Kidney (tissue), 14 donors: ENCODE data around the gene BCAN. TPM values are rescaled to one million over a fixed set of nuclear protein-coding genes. Genes with fewer than 3 reads are reported as not detected.

ENCODE experiments used
- DNase-seq, 5 donors: peaks; one replicate each; pipeline ENCODE4 v3.0.0-alpha.2; 2013 to 2020
- FAIRE-seq: peaks from 2 replicates; lab custom pipeline; 2012; peaks lifted over from hg19 to GRCh38; lab: Jason Lieb, UNC
- H3K27ac ChIP-seq, 2 donors: one replicate each; pipeline ENCODE4 v1.7.0; 2013; ENCODE audit warnings: low read depth in 2 of 2, low read length in 2 of 2, inconsistent platforms in 1 of 2
- H3K27me3 ChIP-seq: one replicate; pipeline ENCODE4 v1.7.1; 2013; ENCODE audit warnings: low read length, inconsistent platforms; ENCODE audit not compliant: control insufficient read depth, insufficient read depth
- H3K36me3 ChIP-seq, 3 donors: one replicate each; pipeline versions ENCODE4 v1.7.0 to v1.7.1; 2013; ENCODE audit warnings: low read length in 3 of 3, control low read depth in 1 of 3, inconsistent platforms in 1 of 3; ENCODE audit not compliant: insufficient read depth in 3 of 3, control insufficient read depth in 2 of 3
- H3K4me1 ChIP-seq, 3 donors: one replicate each; pipeline versions ENCODE4 v1.7.0 to v1.7.1; 2013; ENCODE audit warnings: low read length in 3 of 3, inconsistent platforms in 1 of 3, low read depth in 1 of 3; ENCODE audit not compliant: control insufficient read depth in 2 of 3, insufficient read depth in 2 of 3
- H3K4me3 ChIP-seq, 3 donors: one replicate each; pipeline versions ENCODE4 v1.7.0 to v1.8.1; 2013; ENCODE audit warnings: low read length in 3 of 3, control low read depth in 1 of 3, inconsistent platforms in 1 of 3
- H3K9ac ChIP-seq, 3 donors: one replicate each; pipeline versions ENCODE4 v1.7.0 to v1.7.1; 2013; ENCODE audit warnings: low read length in 3 of 3, control low read depth in 1 of 3, inconsistent platforms in 1 of 3
- H3K9me3 ChIP-seq, 3 donors: one replicate each; pipeline versions ENCODE4 v1.7.0 to v1.7.1; 2013; ENCODE audit warnings: low read length in 3 of 3, control low read depth in 1 of 3, inconsistent platforms in 1 of 3; ENCODE audit not compliant: control insufficient read depth in 2 of 3, insufficient read depth in 1 of 3
- intact Hi-C: fragments of 100-400 bp; cut with DNase I; formaldehyde crosslinking; loops from one replicate; pipeline ENCODE4 v1.11.1; 2022
- polyA plus RNA-seq: library from polyadenylated mRNA; stranded (reverse); fragments of 350-450 nt; fragmentation: Illumina TruSeq; extraction: RNeasy Lipid Tissue Mini Kit (QIAGEN cat#74804); gene quantifications from one replicate; pipeline ENCODE4 v1.2.3, GENCODE V29; 2014; ENCODE audit warnings: low read depth, low replicate concordance; ENCODE audit not compliant: insufficient read depth
- total RNA-seq: library from RNA; stranded (reverse); fragmentation: NEBNext Ultra II Directional; extraction: Animal tissue kit (Norgen Biotek cat#: 25700); gene quantifications from one replicate; pipeline ENCODE4 v1.2.1, GENCODE V29; 2021
- TF ChIP-seq, protein P1 (sequence below): IDR thresholded peaks from 3 replicates; pipeline ENCODE4 v1.5.1; 2012; ENCODE audit warnings: mild to moderate bottlenecking, moderate library complexity, borderline replicate concordance; ENCODE audit not compliant: insufficient read depth; ENCODE audit errors: extremely low read depth
- donor health status: control.
- donor health status: control.
- donor health status: control.
- donor health status: control.
- donor health status: control.
- donor health status: DM: yes; HTN: yes; CAD: no.
- donor health status: Normal renal cell carcinoma (clear cell type).

BCAN gene
- total and polyA plus RNA-seq, 2 donors from 2014 or later = 0.19 to 0.45 TPM

DNA sequence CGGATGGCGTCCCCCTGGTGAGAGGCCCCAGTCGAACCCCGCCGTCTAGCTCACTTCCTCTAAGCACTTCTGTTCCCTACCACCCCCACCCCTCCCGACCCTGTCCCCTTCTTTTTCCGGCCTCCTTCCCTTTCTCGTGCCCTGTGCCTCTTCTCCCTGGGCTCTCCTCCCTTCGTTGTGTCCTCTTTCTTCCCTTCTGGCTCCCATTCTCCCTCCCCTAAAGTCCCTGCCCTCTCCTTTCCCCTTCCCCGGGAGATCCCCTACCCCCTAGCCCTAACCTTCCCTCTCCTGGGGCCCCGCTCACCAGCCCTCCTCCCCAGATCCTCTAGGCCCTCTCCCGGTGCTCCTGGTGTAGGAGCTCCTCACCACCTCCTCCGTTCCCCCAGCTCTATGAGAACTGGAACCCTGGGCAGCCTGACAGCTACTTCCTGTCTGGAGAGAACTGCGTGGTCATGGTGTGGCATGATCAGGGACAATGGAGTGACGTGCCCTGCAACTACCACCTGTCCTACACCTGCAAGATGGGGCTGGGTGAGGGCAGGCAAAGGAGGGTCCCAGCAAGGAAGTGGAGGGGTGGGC is 15.9 kb downstream of the BCAN start:
- Histone ChIP-seq H3K4me3 (no peak overlapping the region), H3K9ac (no peak overlapping the region), H3K4me1 (peaks cover 0 to 32% (median 21%) of the 10 kb centered on the region in 3 donors), H3K27me3 (peaks cover 25% of the 10 kb centered on the region), H3K27ac (no peak overlapping the region), H3K9me3 (no peaks in the 10 kb centered on the region), H3K36me3 (no peaks in the 10 kb centered on the region)
- FAIRE-seq (no peak), DNase-seq (peak in 2 of 5 donors; percentile 49 to 66)
- TF ChIP-seq, protein P1, sequence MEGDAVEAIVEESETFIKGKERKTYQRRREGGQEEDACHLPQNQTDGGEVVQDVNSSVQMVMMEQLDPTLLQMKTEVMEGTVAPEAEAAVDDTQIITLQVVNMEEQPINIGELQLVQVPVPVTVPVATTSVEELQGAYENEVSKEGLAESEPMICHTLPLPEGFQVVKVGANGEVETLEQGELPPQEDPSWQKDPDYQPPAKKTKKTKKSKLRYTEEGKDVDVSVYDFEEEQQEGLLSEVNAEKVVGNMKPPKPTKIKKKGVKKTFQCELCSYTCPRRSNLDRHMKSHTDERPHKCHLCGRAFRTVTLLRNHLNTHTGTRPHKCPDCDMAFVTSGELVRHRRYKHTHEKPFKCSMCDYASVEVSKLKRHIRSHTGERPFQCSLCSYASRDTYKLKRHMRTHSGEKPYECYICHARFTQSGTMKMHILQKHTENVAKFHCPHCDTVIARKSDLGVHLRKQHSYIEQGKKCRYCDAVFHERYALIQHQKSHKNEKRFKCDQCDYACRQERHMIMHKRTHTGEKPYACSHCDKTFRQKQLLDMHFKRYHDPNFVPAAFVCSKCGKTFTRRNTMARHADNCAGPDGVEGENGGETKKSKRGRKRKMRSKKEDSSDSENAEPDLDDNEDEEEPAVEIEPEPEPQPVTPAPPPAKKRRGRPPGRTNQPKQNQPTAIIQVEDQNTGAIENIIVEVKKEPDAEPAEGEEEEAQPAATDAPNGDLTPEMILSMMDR = no peak
- intact Hi-C loops = no loop called here

DNA sequence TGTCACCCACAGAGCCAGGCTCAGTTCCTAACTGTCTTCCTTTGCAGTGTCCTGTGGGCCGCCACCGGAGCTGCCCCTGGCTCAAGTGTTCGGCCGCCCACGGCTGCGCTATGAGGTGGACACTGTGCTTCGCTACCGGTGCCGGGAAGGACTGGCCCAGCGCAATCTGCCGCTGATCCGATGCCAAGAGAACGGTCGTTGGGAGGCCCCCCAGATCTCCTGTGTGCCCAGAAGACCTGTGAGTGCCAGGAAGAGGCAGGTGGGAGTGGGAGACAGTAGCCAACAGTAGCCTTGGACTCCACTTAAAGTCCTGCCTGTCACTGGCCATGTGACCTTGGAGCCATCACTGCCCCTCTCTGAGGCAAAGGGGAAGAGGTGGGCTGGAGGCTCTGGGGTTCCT is 16.6 kb downstream of the BCAN start:
- no peak for DNase-seq
- no peak for FAIRE-seq
- Histone ChIP-seq H3K36me3 (no peaks in the 10 kb centered on the region), H3K4me3 (no peak overlapping the region), H3K9ac (no peak overlapping the region), H3K4me1 (peaks cover 0 to 32% (median 21%) of the 10 kb centered on the region in 3 donors), H3K9me3 (no peaks in the 10 kb centered on the region), H3K27me3 (peaks cover 23% of the 10 kb centered on the region), H3K27ac (no peak overlapping the region)
- intact Hi-C loops = no loop called here
- TF ChIP-seq, protein P1 = no peak

DNA sequence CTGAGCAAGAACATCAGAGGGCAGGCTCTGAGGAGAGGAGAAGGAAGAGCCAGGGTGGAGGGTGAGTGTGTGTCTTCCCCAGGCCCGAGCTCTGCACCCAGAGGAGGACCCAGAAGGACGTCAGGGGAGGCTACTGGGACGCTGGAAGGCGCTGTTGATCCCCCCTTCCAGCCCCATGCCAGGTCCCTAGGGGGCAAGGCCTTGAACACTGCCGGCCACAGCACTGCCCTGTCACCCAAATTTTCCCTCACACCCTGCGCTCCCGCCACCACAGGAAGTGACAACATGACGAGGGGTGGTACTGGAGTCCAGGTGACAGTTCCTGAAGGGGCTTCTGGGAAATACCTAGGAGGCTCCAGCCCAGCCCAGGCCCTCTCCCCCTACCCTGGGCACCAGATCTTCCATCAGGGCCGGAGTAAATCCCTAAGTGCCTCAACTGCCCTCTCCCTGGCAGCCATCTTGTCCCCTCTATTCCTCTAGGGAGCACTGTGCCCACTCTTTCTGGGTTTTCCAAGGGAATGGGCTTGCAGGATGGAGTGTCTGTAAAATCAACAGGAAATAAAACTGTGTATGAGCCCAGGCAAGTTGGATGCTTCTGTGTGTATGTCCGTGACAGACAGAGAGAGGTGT is 17.1 kb downstream of the BCAN start:
- no peak overlapping the region for H3K27ac ChIP-seq
- no peak for FAIRE-seq

More for the DNA sequence above, 17.1 kb downstream of the BCAN start:
- TF ChIP-seq, protein P1 = no peak
- H3K4me1 ChIP-seq = peaks cover 0 to 33% (median 25%) of the 10 kb centered on the region in 3 donors
- intact Hi-C loops = no loop called here
- no peaks in the 10 kb centered on the region for H3K9me3 ChIP-seq
- H3K36me3 ChIP-seq = no peaks in the 10 kb centered on the region
- peak overlapping the region in 1 of 3 donors; percentile 50 for H3K9ac ChIP-seq
- peak in 2 of 5 donors; percentile 10 to 57 for DNase-seq
- no peak overlapping the region for H3K4me3 ChIP-seq
- H3K27me3 ChIP-seq = peaks cover 18% of the 10 kb centered on the region
